Stimulated activated CD8-positive, alpha-beta memory T cell treated with anti-CD3 and anti-CD28 coated beads, Interleukin-15, amount 100 ng/mL, for 1 hour (primary cell): ENCODE data around the gene LIMA1.
"Not testable (repeated sequence)": the region's sequence is repeated elsewhere in the genome, so short reads cannot be mapped to it uniquely, and the experiment has no call there.

Source experiments
- DNase-seq: peaks from one replicate; pipeline ENCODE4 v3.0.0-alpha.2; 2020; ENCODE audit warnings: low read depth

Gene LIMA1

DNA sequence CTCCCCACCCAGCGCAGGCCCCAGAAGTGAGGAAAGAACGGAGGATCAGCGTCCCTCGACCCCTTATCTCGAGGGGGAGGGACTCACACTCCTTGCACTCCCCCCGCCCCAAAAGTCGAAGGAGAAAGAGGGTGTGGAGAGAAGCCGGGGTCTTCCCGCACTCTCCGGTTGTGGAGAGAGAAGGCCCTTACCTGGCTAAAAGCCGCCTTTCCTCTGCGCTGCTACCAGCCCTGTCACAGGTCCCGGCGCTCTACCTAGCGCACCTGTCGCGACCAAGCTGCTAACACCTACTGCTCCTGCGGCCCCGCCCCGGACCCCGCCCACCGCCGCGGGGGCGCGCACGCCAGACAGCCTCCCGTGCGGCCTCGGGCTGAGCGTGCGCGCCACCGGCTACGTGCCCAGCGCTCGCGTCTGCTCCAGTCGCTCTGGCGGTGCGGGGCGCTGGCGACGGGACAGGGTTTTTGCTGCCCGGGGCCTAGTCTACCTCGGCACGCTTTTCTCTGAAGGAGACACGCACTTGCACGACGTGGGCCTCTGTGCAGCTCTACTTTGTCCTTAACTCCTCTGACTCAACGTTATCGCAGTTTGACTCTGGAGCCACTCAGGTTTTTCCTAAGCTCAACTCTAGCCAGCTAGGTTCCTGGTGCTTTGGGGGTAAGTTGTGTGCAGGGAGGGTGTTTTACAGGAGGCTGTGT, at the start of gene LIMA1:
LIMA1 (minus strand) TSS at position 292 of the 695 bp plus-strand sequence. CDS start 34,769 bp downstream, outside the sequence.
- peak; percentile 80 for DNase-seq

DNA sequence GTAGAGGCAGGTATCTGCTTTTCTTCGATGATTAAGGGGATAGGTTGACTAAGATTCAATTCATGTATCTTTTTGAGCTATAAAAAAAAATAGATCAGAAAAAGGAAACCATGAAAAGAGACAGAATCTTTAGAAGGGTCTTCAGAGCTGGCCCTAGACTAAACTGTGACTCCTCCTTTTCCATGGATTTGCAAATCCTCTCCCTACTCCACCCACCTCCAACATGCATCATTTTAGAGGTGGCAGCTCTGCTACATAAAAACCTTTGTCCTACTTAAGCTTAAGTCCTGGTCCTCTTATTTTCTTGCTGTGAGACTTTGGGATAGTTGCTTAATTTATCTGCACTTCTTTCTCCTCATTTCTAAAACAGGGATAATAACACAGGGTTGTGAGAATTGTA, 48.4 kb upstream of the LIMA1 start:
- DNase-seq, result no peak

DNA sequence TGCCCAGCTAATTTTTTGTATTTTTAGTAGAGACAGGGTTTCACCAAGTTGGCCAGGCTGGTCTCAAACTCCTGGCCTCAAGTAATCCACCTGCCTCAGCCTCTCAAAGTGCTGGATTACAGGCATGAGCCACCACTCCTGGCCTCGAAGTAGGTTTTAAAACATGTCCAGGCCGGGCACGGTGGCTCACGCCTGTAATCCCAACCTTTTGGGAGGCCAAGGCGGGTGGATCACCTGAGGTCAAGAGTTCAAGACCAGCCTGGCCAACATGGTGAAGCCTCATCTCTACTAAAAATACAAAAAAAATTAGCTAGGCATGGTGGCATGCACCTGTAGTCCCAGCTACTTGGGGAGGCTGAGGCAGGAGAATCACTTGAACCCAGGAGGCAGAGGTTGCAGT, 45.3 kb upstream of the LIMA1 start:
- DNase-seq, result not testable (repeated sequence)

DNA sequence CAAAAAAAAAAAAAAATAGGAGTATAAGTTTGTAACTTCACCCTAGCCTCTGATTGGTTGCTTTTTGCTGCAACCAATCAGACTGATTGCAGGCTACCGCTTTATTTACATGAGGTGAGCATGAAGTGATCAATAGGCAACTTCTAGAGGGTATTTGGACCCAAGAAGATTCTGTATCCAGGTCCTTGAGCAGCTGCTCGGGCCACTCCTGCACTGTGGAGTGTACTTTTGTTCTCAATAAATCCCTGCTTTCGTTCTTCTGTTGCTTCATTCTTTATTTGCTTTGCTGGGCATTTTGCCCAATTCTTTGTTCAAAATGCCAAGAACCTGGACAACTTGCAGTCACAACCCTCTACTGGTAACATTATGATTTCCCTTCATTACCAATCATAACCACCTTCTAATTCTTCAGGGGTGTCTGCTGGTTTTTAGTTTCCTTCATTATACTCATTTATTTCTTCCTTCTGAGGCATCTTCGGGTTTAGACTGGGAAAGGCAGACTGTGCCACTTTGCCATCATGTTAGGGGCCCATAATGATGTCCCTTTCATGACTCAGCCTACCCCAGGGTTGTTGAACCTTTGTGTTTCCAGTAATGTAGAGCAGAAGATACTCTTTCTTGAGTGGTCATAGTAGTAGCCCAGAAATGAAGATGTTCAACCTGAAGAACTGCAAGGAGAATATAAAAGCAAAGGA, 43.4 kb upstream of the LIMA1 start:
- no peak for DNase-seq

DNA sequence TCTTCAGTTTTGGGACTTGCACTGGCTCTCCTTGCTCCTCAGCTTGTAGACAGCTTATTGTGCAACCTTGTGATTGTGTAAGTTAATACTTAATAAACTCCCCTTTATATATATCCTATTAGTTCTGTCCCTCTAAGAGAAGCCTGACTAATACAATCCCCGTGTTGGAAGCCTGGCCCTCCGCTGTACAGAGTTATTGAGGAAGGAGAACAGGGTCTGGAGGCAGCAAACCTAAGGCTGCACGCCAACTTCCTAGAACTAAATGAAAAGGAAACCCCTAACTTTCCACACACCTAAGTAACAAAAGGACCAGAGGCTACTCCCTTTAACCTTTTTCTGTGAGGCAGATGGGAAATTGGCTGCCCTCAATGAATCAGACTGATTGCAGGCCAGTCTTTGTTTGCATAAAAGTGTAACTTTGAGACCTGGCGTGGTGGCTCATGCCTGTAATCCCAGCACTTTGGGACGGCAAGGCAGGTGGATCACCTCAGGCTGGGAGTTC, 42.6 kb upstream of the LIMA1 start:
- no peak for DNase-seq

DNA sequence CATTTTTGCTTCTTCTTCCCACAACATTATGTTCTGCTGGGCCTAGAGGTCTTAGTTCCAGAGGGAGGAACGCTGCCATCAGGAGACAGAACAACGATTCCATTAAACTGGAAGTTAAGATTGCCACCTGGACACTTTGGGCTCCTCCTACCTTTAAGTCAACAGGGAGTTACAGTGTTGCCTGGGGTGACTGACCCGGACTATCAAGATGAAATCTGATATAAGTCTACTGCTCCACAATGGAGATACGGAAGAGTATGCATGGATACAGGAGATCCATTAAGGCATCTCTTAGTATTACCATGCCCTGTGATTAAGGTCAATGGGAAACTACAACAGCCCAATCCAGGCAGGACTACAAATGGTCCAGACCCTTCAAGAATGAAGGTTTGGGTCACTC, 41.5 kb upstream of the LIMA1 start:
- DNase-seq, result not testable (repeated sequence)

DNA sequence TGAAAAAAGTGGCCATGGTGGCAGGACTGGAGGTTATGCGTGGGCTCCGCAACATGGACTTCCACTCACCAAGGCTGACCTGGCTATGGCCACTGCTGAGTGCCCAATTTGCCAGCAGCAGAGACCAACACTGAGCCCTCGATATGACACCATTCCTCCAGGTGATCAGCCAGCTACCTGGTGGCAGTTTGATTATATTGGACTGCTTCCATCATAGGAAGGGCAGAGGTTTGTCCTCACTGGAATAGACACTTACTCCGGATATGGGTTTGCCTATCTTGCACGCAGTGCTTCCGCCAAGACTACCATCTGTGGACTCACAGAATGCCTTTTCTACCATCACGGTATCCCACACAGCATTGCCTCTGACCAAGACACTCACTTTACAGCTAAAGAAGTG, 40.8 kb upstream of the LIMA1 start:
- DNase-seq, result not testable (repeated sequence)

DNA sequence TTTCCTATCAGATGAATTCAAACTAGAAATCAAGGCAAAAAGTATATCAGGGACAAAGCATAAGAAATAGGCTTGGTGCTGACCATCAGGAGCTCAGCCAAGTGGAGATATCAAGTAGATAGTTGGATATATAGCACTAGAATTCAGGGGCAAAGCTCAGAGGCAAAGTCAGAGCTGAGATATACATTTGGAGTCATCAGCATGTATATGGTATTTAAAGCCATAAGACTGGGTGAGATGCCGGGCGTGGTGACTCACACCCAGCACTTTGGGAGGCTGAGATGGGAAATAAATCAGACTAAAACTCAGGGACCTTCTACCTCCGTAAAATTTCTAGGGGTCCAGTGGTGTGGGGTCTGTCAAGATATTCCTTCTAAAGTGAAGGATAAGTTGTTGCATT, 38.9 kb upstream of the LIMA1 start:
- DNase-seq, result no peak

DNA sequence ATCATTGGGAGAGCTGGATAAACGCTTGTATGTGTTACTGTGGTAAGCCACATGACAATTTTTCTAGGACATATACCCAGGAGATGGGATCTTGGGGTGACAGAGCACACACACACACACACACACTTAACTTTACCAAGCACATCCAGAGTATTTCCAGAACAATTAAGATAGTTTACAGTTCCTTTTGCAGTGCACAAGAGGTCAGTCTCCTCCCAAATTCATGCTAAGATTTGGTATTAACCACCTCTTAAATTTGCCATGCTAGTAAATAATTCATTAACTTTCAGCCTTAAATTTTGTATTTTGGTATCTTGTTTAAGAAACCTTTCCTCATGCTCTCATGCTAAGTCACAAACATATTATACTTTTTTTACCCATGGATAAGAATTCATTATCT, 33.9 kb upstream of the LIMA1 start:
- DNase-seq, result no peak

DNA sequence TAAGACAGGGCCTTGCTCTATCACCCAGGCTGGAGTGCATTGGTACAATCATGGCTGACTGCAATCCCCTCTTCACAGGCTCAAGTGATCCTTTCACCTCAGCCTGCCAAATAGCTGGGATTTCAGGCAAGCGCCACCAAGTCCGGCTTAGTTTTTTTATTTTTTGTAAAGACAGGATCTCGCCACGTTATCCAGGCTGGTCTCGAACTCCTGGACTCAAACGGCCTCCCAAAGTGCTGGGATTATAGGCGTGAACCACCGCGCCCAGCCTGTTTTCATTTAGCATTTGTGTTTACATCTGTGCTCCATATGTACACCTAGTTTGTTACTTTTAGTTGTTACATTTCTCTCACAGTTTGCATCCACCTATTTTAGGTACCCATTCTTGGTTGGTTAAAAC, 32.5 kb upstream of the LIMA1 start:
- no peak for DNase-seq

DNA sequence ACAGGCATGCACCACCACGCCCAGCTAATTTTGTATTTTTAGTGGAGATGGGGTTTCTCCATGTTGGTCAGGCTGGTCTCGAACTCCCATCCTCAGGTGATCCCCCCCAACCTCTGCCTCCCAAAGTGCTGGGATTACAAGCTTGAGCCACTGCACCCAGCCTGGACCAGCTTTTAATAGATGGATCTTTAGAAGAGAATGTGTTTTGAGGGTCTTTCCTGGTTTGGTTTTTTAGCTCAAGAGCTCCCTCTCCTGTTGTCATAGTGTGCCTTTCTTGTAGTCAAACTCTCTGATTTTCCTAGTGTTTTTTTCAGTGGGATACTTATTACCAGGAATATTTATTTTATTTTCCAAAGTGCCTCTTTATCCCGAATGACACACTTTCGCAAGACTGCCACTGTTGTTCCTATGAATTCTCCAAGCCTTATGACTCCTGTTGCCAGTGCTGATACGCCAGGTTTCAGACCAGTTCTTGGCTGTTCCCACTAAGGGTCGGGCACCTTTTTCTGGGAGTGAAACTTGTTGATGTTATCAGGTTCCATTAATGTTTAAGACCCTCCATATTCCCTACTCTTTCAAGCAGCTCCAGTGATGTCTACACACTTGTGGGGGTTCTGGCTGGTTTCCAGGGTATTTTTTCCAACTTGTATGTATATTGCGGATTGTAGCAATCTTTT, 31.5 kb upstream of the LIMA1 start:
- no peak for DNase-seq

DNA sequence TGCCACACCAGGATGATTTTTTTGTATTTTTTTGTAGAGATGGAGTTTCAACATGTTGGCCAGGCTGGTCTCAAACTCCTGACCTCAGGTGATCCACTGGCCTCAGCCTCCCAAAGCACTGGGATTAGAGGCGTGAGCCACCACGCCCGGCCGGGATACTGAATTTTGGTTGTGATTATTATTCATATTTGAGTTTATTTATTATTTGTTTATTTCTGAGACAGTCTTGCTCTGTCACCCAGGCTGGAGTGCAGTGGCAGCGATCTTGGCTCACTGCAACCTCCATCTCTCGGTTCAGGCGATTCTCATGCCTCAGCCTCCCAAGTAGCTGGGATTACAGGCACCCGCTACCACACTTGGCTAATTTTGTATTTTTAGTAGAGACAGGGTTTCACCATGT, 30.7 kb upstream of the LIMA1 start:
- not testable (repeated sequence) for DNase-seq

DNA sequence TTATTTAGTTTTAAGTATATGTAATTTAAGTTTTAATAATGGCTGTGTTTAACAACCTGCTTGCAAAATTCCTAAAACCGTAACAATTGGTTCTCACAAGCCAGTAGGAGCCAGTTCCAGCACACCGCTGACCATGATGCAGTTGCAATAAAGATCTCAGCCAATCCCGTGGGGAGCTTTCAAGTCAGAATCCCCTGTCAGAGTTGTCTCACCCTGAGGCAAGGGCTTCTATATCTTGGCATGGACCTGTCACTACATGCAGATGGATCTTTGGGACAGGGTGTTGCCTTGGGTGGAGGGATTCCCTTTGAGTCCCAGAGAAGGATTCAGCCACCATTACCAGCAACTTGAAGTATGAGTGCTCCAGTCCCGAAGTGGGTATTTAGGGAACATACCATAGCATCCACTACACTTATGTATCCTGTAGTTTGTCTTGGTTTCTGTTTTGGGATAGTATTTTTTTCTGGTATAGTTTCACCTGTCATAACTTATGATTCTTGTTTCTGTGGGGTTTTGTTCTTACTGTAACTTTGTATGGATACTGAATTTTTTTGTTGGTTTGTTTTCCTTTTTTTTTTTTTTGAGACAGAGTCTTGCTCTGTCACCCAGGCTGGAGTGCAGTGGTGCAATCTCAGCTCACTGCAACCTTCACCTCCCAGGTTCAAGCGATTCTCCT, 30.1 kb upstream of the LIMA1 start:
- no peak for DNase-seq

DNA sequence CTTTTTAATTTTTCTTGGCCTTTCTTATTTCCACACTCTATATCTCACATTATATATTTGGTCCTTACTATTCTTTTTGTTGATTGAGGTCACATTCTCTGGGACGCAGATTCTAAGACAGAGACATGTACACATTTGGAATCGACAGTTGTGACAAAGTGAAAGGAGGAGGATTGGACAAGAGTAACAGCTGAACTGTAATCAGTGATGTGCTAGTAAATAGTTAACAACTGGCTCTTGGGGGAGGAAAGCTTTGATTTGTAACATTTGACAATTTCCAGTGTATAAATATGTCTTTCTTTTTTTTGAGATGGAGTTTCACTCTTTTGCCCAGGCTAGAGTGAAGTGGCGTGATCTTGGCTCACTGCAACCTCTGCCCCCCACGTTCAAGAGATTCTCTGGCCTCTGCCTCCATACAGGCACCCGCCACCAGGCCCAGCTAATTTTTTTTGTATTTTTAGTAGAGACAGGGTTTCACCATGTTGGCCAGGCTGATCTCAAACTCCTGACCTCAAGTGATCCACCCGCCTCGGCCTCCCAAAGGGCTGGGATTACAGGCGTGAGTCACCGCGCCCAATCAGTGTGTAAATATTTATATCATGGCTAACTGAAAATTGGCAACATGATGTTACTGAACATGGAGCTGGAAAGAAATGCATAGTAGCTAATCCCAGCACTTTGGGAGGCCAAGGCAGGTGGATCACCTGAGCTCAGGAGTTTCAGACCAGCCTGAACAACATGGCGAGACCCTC, 28.7 kb upstream of the LIMA1 start:
- DNase-seq, result not testable (repeated sequence)

DNA sequence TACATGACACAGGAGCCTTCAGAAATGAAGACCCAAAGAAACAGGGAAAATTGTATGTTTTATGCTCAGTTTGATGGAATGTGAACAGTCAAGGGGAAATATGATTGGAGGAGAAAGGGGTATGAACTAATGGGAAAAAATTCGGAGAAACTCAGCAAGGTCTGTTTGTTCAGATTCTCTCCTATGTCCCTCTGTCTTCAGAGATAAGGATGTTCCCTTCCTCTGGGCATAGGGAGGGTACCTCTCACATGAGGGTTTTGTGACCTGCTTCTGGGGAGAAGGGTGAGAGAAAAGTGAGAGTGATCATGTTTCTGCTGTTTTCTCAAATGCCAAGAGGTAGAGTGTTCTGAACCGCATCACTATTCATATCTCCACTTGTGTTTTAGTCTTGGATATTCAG, 26.6 kb upstream of the LIMA1 start:
- no peak for DNase-seq

DNA sequence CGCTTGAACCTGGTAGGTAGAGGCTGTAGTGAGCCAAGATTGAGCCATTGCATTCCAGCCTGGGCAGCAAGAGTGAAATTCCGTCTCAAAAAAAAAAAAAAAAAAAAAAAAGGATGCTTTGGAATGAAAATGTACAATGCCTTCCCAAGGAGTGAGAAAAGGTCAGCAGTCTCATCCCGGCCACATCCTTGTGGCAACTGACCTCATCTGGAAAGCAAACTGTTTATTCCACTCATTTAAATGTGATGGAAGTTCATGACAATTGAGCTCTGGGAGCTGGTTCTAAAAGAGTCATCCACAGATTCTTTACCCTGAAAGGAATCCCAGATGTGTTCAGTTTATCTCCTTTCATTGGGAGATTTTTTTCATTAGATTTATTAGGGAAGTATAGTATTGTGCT, 19.4 kb upstream of the LIMA1 start:
- no peak for DNase-seq

DNA sequence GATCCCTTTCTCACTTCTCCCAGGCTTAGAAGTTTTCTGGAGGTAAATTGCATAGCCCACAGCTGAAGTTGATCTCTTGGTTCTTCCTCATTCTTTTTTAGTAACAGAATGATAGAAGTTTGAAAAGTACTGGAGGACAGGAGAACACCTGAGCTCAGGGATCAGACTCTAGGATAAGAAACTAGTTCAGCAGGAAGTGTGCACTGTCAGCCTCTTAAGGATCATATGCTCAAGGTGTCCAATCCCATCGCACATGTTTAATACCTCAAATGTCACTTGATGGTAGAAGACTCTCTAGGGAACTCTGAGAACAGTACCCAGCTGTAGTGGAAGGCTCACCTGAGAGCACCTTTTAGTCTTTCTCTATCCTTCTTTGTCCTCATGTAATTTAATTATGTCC, 14.7 kb upstream of the LIMA1 start:
- no peak for DNase-seq

DNA sequence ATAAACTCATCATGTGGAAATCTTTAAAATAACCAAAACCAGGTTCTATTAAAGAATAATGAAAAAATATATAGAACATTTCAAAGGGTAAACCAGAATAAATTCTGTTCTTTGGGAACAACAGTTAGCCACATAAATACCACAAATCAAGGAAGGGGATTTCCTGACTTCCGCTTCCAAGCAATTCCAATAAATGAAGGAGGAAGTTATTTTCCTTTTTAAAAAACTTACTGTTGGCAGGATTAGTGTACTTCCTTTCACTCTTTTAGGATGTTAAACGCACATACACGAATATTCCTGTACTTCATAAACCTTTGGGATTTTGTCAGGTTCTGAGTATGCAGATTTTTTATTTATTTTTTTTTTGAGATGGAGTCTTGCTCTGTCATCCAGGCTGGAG, 13.7 kb upstream of the LIMA1 start:
- DNase-seq, result no peak

DNA sequence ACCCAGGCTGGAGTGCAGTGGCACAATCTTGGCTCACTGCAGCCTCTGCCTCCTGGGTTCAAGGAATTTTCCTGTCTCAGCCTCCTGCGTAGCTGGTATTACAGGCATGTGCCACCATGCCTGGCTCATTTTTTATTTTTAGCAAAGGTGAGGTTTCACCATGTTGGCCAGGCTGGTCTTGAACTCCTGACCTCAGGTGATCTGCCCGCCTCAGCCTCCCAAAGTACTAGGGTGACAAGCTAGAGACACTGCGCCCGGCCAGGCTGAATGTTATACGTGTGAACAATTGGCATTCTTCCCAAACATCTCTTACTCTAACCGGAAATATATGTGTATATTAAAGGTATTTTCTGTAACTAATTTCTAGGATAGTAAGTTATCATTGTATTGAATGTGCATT, 13.2 kb upstream of the LIMA1 start:
- DNase-seq, result no peak

DNA sequence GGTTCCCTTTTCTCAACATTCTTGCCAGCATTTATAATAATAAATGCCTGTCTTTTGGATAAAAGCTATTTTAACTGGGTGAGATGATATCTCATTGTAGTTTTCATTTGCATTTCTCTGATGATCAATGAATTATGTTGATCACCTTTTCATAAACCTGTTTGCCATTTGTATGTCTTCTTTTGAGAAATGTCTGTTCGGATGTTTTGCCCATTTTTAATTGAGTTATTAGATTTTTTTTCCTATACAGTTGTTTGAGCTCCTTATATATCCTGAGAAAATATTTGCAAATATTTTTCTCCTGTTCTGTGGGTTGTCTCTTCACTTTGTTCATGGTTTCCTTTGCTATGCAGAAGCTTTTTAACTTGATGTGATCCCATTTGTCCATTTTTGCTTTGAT, 8.1 kb upstream of the LIMA1 start:
- no peak for DNase-seq

DNA sequence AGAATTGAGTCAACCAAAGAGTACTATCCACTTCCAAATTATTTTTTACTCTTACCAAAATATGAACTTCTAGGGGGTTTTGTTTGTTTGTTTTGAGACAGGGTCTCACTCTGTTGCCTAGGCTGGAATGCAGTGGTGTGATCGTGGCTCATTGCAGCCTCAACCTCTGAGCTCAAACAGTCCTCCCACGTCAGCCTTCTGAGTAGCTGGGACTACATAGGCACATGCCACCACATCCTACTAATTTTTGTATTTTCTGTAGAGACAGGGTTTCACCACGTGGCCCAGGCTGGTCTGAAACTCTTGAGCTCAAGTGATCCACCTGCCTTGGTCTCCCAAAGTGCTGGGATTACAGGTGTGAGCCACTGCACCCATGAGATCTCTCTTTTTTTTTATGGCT, 7.4 kb upstream of the LIMA1 start:
- not testable (repeated sequence) for DNase-seq

DNA sequence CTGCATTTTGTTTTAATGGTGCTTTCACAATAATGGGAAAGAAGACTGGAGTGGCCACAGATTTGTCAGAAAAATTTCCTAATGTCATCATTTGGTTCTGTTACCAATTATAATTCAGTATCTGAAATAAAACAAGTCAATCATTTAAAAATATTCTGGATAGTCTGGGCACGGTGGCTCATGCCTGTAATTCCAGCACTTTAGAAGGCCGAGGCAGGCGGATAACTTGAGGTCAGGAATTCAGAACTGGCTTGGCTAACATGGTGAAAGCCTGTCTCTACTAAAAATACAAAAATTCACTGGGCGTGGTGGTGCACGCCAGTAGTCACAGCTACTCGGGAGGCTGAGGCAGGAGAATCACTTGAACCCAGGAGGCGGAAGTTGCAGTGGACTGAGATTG, 4.0 kb upstream of the LIMA1 start:
- no peak for DNase-seq
